H1 (cell line): ENCODE results near the gene SLC12A4. TPM values are rescaled to one million over a fixed set of nuclear protein-coding genes. Genes with fewer than 3 reads are reported as not detected.

Experiments used
- CTCF ChIA-PET: fragments of 300-600 bp; sonication (Branson Sonifier 250); formaldehyde crosslinking; loops from one replicate; lab custom pipeline; 2021; ENCODE audit not compliant: partially characterized antibody; lab: Charles Lee
- POLR2A ChIA-PET: fragments of 300-600 bp; sonication (Branson Sonifier 250); formaldehyde crosslinking; loops from one replicate; lab custom pipeline; 2021; ENCODE audit warnings: inconsistent platforms; ENCODE audit not compliant: partially characterized antibody; lab: Charles Lee
- DNase-seq, 2 experiments: peaks; one replicate each; pipeline versions ENCODE4 v3.0.0 to v3.0.0-alpha.2; 2010 to 2022; ENCODE audit warnings: low spot score in 2 of 2, low read depth in 1 of 2, mixed read lengths in 1 of 2
- FAIRE-seq: peaks from 2 replicates; lab custom pipeline; 2011; peaks lifted over from hg19 to GRCh38; lab: Jason Lieb, UNC
- H2AFZ ChIP-seq: 2 replicates; pipeline ENCODE4 v1.8.1; 2012; ENCODE audit warnings: low read length, inconsistent platforms
- H2AK5ac ChIP-seq: 2 replicates; pipeline ENCODE4 v1.6.1; 2013; ENCODE audit warnings: low read depth, low read length
- H2BK120ac ChIP-seq: replicated peaks from 2 replicates; pipeline ENCODE3; 2013; ENCODE audit warnings: low read depth, low read length, inconsistent platforms
- H2BK12ac ChIP-seq: 2 replicates; pipeline ENCODE4 v1.6.1; 2013; ENCODE audit warnings: low read depth, low read length
- H2BK15ac ChIP-seq: 2 replicates; pipeline ENCODE4 v1.6.1; 2013; ENCODE audit warnings: low read length
- H2BK20ac ChIP-seq: 2 replicates; pipeline ENCODE4 v1.6.1; 2013; ENCODE audit warnings: low read length
- H2BK5ac ChIP-seq: 2 replicates; pipeline ENCODE4 v1.6.1; 2013; ENCODE audit warnings: low read depth, low read length
- H3K14ac ChIP-seq: 2 replicates; pipeline ENCODE4 v1.6.1; 2013; ENCODE audit warnings: inconsistent platforms; ENCODE audit not compliant: insufficient read length
- H3K18ac ChIP-seq: 2 replicates; pipeline ENCODE4 v1.6.1; 2013; ENCODE audit warnings: low read length; ENCODE audit errors: extremely low read depth
- H3K23ac ChIP-seq: 2 replicates; pipeline ENCODE4 v1.6.1; 2013; ENCODE audit warnings: inconsistent platforms; ENCODE audit not compliant: insufficient read length
- H3K23me2 ChIP-seq: 2 replicates; pipeline ENCODE4 v1.6.1; 2013; ENCODE audit warnings: low read depth, low read length
- H3K27ac ChIP-seq: 2 replicates; pipeline ENCODE4 v1.6.1; 2011; ENCODE audit warnings: low read depth, low read length, inconsistent platforms
- H3K27me3 ChIP-seq, 4 experiments: replicated peaks in 1 of 4; 1 replicate in 1 of 4; 2 replicates in 3 of 4; pipeline versions ENCODE4 v1.6.1 to v1.8.1; 2011 to 2013; ENCODE audit warnings: low read length in 3 of 4, mild to moderate bottlenecking in 3 of 4, inconsistent platforms in 2 of 4, mixed read lengths in 2 of 4, moderate library complexity in 1 of 4; ENCODE audit not compliant: control insufficient read depth in 3 of 4, insufficient read depth in 3 of 4; ENCODE audit errors: extremely low read depth in 1 of 4
- H3K36me3 ChIP-seq, 4 experiments: 2 replicates each; pipeline versions ENCODE4 v1.6.1 to v1.8.1; 2011 to 2013; ENCODE audit warnings: mild to moderate bottlenecking in 4 of 4, low read length in 3 of 4, moderate library complexity in 2 of 4, control low read depth in 1 of 4, inconsistent platforms in 1 of 4; ENCODE audit not compliant: insufficient read depth in 4 of 4, control insufficient read depth in 2 of 4
- H3K4ac ChIP-seq: replicated peaks from 2 replicates; pipeline ENCODE3; 2013; ENCODE audit warnings: low read length, low read depth, mixed read lengths, inconsistent platforms; ENCODE audit not compliant: insufficient read length
- H3K4me1 ChIP-seq, 4 experiments: replicated peaks in 1 of 4; 1 replicate in 1 of 4; 2 replicates in 3 of 4; pipeline versions ENCODE4 v1.6.1 to v1.8.1; 2011 to 2013; ENCODE audit warnings: low read length in 3 of 4, inconsistent platforms in 2 of 4, mixed read lengths in 1 of 4; ENCODE audit not compliant: insufficient read depth in 4 of 4, control insufficient read depth in 3 of 4
- H3K4me2 ChIP-seq, 2 experiments: 2 replicates each; pipeline versions ENCODE4 v1.6.1 to v1.8.1; 2011 to 2013; ENCODE audit warnings: low read depth in 2 of 2, low read length in 2 of 2, control low read depth in 1 of 2, inconsistent platforms in 1 of 2, mild to moderate bottlenecking in 1 of 2; ENCODE audit not compliant: insufficient read depth in 1 of 2
- H3K4me3 ChIP-seq, 4 experiments: fragments of 200-600, 300-600 bp in 1 of 4; sonication (generic), shearing (Covaris generic), sonication (Bioruptor Twin) in 1 of 4; 2 replicates each; pipeline versions ENCODE4 v1.5.1 to v1.8.1; 2011 to 2016; ENCODE audit warnings: low read length in 4 of 4, low read depth in 3 of 4, control low read depth in 2 of 4, inconsistent platforms in 2 of 4, mild to moderate bottlenecking in 2 of 4, mixed read lengths in 1 of 4, moderate library complexity in 1 of 4; ENCODE audit not compliant: insufficient read depth in 2 of 4; ENCODE audit errors: extremely low read depth in 1 of 4
- H3K56ac ChIP-seq: replicated peaks from 2 replicates; pipeline ENCODE3; 2013; ENCODE audit warnings: low read depth, mild to moderate bottlenecking, mixed read lengths, low read length, inconsistent platforms; ENCODE audit not compliant: insufficient read length
- H3K79me1 ChIP-seq: 2 replicates; pipeline ENCODE4 v1.6.1; 2013; ENCODE audit warnings: low read depth, low read length, control low read depth
- H3K79me2 ChIP-seq, 2 experiments: 2 replicates each; pipeline versions ENCODE4 v1.6.1 to v1.8.1; 2012 to 2013; ENCODE audit warnings: low read length in 2 of 2, mild to moderate bottlenecking in 2 of 2, inconsistent platforms in 1 of 2; ENCODE audit not compliant: insufficient read depth in 2 of 2, control insufficient read depth in 1 of 2
- H3K9ac ChIP-seq, 4 experiments: replicated peaks in 1 of 4; 1 replicate in 1 of 4; 2 replicates in 3 of 4; pipeline versions ENCODE4 v1.6.1 to v1.8.1; 2011 to 2013; ENCODE audit warnings: low read depth in 3 of 4, low read length in 3 of 4, control low read depth in 2 of 4, mild to moderate bottlenecking in 2 of 4, moderate library complexity in 2 of 4, inconsistent platforms in 1 of 4; ENCODE audit errors: extremely low read depth in 1 of 4
- H3K9me3 ChIP-seq, 2 experiments: 2 replicates each; pipeline versions ENCODE4 v1.6.1 to v1.8.1; 2012 to 2013; ENCODE audit warnings: mild to moderate bottlenecking in 2 of 2, moderate library complexity in 2 of 2, control low read depth in 1 of 2, inconsistent platforms in 1 of 2, low read depth in 1 of 2, low read length in 1 of 2, mixed read lengths in 1 of 2; ENCODE audit not compliant: insufficient read depth in 2 of 2
- H4K20me1 ChIP-seq, 2 experiments: replicated peaks in 1 of 2; 2 replicates each; pipeline versions ENCODE3 to v1.8.1; 2011 to 2013; ENCODE audit warnings: inconsistent platforms in 2 of 2, low read length in 2 of 2, mild to moderate bottlenecking in 1 of 2; ENCODE audit not compliant: insufficient read depth in 2 of 2, control insufficient read depth in 1 of 2
- H4K5ac ChIP-seq: 2 replicates; pipeline ENCODE4 v1.6.1; 2013; ENCODE audit warnings: low read length, low read depth, mixed read lengths, inconsistent platforms; ENCODE audit not compliant: insufficient read length
- H4K8ac ChIP-seq: 2 replicates; pipeline ENCODE4 v1.8.0; 2013; ENCODE audit warnings: mild to moderate bottlenecking, moderate library complexity, low read length, inconsistent platforms; ENCODE audit not compliant: insufficient read depth; ENCODE audit errors: extremely low read depth
- H4K91ac ChIP-seq: replicated peaks from 2 replicates; pipeline ENCODE3; 2013; ENCODE audit warnings: low read length, mixed read lengths, inconsistent platforms; ENCODE audit not compliant: insufficient read length
- CTBP2 ChIP-seq: IDR thresholded peaks from 2 replicates; pipeline ENCODE4 v1.7.0; 2011; ENCODE audit warnings: borderline replicate concordance, mild to moderate bottlenecking, moderate library complexity, mixed read lengths, low read length; ENCODE audit not compliant: insufficient read depth, insufficient read length
- GABPA ChIP-seq: IDR thresholded peaks from 2 replicates; pipeline ENCODE4 v1.6.1; 2011; ENCODE audit warnings: mild to moderate bottlenecking, low read length, moderate library complexity, borderline replicate concordance; ENCODE audit not compliant: insufficient read depth
- HDAC2 ChIP-seq, 2 experiments: fragments of 300-600 bp in 1 of 2; sonication (generic) in 1 of 2; IDR thresholded peaks; 2 replicates each; pipeline ENCODE4 v1.6.1; 2011 to 2012; ENCODE audit warnings: low read depth in 2 of 2, low read length in 2 of 2, mild to moderate bottlenecking in 2 of 2, moderate library complexity in 2 of 2, borderline replicate concordance in 1 of 2, inconsistent platforms in 1 of 2
- SAP30 ChIP-seq: fragments of 300-600 bp; sonication (generic); IDR thresholded peaks from 2 replicates; pipeline ENCODE4 v1.7.1; 2012; ENCODE audit warnings: low read length, moderate library complexity, mild to moderate bottlenecking, inconsistent platforms; ENCODE audit not compliant: insufficient read depth, insufficient replicate concordance
- WGBS, 2 experiments: shearing (Covaris generic) in 1 of 2; methylation state at CpG; one replicate each; pipeline versions ENCODE4 v1.1.6 to v1.1.7; 2013 to 2015; ENCODE audit warnings: low lambda C conversion rate in 2 of 2, mixed read lengths in 2 of 2, inconsistent platforms in 1 of 2, low coverage in 1 of 2, missing lambda C conversion rate in 1 of 2; ENCODE audit not compliant: insufficient replicate concordance in 2 of 2, insufficient coverage in 1 of 2, insufficient read length in 1 of 2; ENCODE audit errors: extremely low coverage in 1 of 2, missing lambda C conversion rate in 1 of 2; 5-methylcytosine and 5-hydroxymethylcytosine counted together
- polyA plus RNA-seq, 7 experiments: library from polyadenylated mRNA; depleted of rRNA in 3 of 7; stranded (reverse) in 5 of 7; unstranded in 2 of 7; fragments of >200 nt in 5 of 7; fragments of 200-250 nt in 2 of 7; gene quantifications; 1 replicate in 5 of 7; 2 replicates in 1 of 7; 4 replicates in 1 of 7; pipeline versions ENCODE4 v1.2.1 to v1.2.3, GENCODE V29; 2011 to 2013; ENCODE audit warnings: missing spikeins in 2 of 7, mixed read lengths in 2 of 7
- total RNA-seq: library from RNA; stranded (reverse); fragmentation: NEBNext Ultra II Directional; extraction: Animal tissue kit (Norgen Biotek cat#: 25700); gene quantifications from 2 replicates; pipeline ENCODE4 v1.2.1, GENCODE V29; 2021

The SLC12A4 gene
- total and polyA plus RNA-seq, 2 of the 8 experiments (the other 6 are each of a cell fraction or from before 2014, with no cell fraction given): 41.3 to 49.3 TPM

DNA sequence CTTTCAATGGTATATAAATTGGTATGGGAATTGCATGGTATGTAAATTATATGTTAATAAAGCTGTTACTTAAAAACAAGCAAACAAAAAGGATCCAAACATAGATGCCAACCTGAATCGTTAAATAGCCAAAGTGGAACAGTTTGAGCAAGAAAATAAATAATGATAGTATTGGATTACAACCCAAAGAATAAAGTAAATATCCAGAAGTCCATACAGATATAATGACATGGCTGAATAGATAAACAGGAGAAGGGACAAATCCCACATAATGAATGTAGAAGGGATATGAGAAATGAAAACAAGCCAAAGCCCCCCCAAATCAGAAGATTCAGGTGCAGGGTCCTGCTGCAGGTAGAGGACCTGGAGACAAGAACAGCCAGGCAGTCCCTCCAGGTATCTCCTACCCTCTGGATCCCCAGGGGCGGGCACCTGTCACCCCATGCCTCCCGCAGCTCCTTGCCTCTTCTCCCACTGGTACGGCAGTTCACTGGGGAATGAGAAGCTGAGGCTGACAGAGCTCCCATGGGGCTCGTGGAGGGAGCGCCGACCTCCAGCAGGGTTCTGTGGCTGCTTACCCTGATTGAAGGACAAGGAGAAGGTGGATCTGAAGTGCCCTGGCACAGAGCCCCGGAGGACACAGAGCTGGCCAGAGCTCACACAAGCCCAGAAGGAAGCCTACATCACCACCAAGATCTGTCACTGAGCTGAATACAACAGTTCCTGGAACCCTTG lies 14.6 kb downstream of the SLC12A4 start:
- H3K79me1 ChIP-seq: no peaks in the 10 kb centered on the region
- H3K4ac ChIP-seq: no peak overlapping the region
- H3K27ac ChIP-seq: no peak overlapping the region
- H2BK5ac ChIP-seq: no peak overlapping the region
- H4K20me1 ChIP-seq: peaks cover 2 to 20% of the 10 kb centered on the region in 2 experiments
- H2AFZ ChIP-seq: no peak overlapping the region
- peaks cover 3% of the 10 kb centered on the region; the same call in 1 of the 2 replicates for H3K23me2 ChIP-seq
- no peak overlapping the region for H3K4me3 ChIP-seq
- no peak for DNase-seq
- no peak overlapping the region for H3K23ac ChIP-seq
- no peak overlapping the region for H2AK5ac ChIP-seq
- H3K4me2 ChIP-seq: no peak overlapping the region
- H4K5ac ChIP-seq: no peak overlapping the region
- no peak overlapping the region for H4K8ac ChIP-seq
- H2BK20ac ChIP-seq: no peak overlapping the region
- H3K56ac ChIP-seq: no peak overlapping the region
- H3K36me3 ChIP-seq: peaks cover 7 to 39% (median 24%) of the 10 kb centered on the region in 4 experiments
- POLR2A ChIA-PET: interaction anchor here (1.6 to 8.5 kb wide), 4 partner anchors 9 to 19 kb away, joined by 3 to 47 read pairs (median 6); partner anchors contain the start of gene PSMB10
- H3K9me3 ChIP-seq: no peaks in the 10 kb centered on the region
- no peak overlapping the region for H3K14ac ChIP-seq
- H3K4me1 ChIP-seq: no peaks in the 10 kb centered on the region
- 97% methylated on average over 8 of the region's 8 CpGs; no CpG with 5 or more reads in 1 of the 2 experiments for WGBS, 2 experiments
- no peak overlapping the region for H2BK120ac ChIP-seq
- no peak overlapping the region for H2BK15ac ChIP-seq
- TF ChIP-seq CTBP2 (no peak), HDAC2 (IDR thresholded peaks at IDR 0.05; ENCODE audit: borderline replicate concordance in 1 of 2, low read depth in 2 of 2, low read length in 2 of 2) (no peak), GABPA (no peak), SAP30 (no peak)
- TF ChIP-seq, all 59 proteins: peak for 0
- CTCF ChIA-PET: interaction anchor here (0.6 to 2.4 kb wide), 5 partner anchors 10 to 159 kb away, joined by 3 to 11 read pairs (median 4); partner anchors contain the start of gene LCAT
- no peaks in the 10 kb centered on the region for H3K79me2 ChIP-seq
- H4K91ac ChIP-seq: no peak overlapping the region
- FAIRE-seq: no peak
- no peak overlapping the region for H2BK12ac ChIP-seq
- H3K27me3 ChIP-seq: no peaks in the 10 kb centered on the region
- no peak overlapping the region for H3K18ac ChIP-seq
- H3K9ac ChIP-seq: no peak overlapping the region
